HG03139 (cell line): ENCODE measurements around the gene MCF2L.
"Not testable (repeated sequence)": the region's sequence is repeated elsewhere in the genome, so short reads cannot be mapped to it uniquely, and the experiment has no call there.

ENCODE experiments used
- ATAC-seq: cut with Tn5 transposase; IDR thresholded peaks from one replicate; pipeline ENCODE4 v1.9.1; 2021; ENCODE audit not compliant: unreplicated experiment

The MCF2L gene

DNA sequence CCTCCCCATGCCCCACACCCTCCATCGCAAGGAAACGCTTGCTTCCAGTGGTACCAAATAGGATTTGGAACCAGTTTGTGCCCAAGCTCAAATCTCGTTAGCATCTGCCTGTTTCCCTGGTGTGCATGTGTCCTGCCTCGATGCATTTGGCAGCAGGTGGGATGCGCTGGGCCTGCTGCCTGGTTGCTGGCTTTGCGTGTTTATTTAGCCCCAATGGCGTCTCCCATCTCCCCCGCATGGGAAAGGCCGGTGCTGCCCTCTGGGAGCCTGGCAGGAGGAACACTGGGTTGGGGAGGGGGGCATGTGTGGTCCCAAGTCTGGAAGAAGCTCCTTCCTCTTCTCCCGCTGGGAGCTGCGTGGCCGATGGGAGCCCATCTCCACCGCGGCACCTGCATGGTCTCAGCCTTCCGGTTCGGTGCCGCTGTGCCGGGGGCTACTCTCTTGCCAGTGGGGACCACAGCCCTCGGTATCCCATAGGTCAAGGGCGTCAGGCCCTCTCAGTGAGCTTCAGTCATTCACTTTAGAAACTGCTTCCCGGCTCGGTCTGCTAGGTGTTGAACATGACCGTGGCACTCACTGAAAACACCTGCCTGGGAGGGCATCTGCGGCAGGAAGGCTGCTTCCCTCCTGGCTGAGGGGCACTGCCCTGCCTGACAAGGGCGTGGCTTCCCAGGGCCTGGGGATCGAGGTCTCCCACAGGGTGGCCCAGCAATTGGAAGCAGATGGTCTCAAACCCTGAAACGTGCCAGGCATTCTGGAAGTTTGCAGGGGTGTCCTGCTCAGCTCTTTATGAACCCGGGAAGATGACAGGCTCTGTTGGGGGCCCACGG lies 124.8 kb downstream of the MCF2L start:
- no peak for ATAC-seq

DNA sequence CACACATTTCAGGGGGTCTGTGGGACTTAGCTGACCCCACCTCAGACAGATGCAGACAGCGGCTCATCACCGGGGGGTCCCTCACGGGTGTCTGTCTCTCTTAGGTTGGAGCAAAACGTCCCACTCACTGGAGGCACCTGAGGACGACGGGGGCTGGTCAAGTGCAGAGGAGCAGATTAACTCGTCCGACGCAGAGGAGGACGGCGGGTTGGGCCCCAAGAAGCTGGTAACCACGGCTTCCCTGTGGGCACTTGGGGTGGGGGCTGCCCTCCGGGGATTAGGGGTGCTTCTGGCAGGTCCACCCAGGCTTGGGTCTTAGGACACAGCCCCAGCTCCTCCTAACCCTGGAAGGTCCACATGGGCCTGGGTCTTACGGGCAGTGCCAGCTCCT lies 125.4 kb downstream of the MCF2L start:
- no peak for ATAC-seq

DNA sequence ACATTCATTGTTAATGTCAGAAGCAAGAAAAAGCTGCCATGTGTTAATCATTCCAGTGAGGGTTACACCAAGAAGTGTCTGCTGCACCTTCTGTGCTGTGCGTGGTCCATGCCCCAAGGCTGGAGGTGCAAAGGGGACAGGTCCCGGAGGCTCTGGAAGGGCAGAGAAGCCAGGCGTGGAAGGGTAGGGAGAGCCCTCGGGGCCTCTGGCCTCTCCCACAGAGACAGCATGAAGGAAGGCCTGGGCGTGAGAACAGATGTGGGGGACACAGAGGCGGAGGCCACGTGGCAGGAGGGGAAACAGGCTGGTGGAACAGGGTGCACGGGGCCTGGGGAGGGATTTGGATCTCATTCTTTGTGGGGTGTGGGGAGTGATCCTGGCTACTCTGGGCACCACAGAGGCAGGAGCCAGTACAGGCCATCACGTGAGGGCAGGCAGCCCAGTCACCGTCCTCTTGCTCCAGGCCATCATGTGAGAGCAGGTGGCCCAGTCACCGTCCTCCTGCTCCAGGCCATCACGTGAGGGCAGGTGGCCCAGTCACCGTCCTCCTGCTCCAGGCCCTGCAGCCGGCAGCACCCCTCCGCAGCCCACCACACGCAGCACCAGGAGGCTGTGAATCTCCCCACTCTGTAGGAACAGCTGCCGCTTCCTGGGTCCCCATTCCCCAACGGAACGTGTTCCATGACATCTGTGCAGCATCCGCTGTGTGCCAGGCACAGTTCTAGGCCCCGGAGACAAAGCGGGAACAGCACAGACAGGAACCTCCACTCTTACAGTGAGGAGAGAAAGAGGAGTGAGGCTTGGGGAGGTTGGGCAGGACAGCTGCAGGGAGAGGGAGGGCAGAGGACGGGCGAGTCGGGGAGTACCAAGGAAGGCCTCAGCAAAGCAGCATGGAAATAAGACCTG lies 126.4 kb downstream of the MCF2L start:
- ATAC-seq = no peak

DNA sequence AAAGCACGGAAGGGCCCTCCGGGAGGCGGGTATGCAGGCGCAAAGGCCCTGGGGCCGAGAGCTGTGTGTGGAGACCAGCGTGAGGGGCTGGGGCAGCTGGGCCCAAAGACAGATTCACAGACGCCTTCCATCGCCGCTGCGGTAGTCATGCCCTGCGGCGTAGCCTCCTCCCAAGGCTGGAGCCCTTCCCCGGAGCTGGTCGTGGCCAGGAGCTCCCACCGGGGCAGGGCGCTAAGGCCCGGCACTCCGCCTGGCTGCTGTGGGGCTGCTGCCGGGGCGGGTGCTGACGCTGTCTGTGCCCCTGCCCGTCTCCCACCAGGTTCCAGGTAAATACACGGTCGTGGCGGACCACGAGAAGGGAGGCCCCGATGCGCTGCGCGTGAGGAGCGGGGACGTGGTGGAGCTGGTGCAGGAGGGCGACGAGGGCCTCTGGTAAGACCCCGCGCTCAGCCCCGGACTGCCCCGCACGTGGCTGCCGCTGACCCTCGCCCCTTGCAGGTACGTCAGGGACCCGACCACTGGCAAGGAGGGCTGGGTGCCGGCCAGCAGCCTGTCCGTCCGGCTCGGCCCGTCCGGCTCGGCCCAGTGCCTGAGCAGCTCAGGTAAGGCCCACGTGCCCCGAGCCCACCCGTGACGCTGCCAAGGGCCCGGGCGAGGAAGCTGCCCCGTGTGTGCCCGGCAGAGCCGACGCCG lies 127.2 kb downstream of the MCF2L start:
- no peak for ATAC-seq

DNA sequence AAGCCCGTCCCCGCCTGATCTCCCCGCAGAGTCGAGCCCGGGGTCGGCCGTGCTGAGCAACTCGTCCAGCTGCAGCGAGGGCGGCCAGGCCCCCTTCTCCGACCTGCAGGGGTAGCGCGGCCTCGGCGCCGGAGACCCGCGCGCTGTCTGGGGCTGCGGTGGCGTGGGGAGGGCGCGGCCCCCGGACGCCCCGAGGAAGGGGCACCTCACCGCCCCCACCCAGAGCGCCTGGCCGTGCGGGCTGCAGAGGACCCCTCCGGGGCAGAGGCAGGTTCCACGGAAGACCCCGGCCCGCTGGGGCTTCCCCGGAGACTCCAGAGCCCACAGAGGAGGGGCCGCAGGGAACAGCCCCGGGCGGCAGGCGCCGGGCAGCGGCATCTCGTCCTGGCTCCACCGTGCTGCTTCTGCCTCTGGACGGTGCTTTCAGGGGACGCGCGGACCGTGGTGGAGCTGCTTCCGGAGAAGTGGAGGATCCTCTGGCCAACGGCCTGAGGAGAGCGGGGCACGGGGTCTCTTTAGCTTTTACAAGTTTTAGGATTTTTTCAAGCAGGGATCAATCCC lies 127.8 kb downstream of the MCF2L start:
- no peak for ATAC-seq

DNA sequence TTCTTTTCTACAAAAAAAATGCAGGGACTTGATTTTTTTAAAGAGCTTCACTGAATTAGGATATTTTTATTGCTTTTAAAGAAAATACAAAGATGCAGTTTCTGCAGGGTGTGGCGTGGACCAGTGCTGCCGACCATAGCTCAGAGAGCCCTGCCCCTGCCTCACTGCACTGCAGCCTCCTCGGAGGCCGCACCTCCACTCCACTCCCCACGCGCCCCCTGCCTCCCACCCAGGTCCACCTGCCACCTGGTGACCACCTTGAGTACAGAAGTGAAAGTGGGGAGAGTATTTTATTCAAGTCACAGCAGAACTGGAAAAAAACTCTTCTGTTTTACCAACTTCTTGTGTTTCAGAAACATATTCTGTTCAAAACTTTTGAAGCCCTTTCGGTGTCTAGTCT lies 128.6 kb downstream of the MCF2L start:
- no peak for ATAC-seq

DNA sequence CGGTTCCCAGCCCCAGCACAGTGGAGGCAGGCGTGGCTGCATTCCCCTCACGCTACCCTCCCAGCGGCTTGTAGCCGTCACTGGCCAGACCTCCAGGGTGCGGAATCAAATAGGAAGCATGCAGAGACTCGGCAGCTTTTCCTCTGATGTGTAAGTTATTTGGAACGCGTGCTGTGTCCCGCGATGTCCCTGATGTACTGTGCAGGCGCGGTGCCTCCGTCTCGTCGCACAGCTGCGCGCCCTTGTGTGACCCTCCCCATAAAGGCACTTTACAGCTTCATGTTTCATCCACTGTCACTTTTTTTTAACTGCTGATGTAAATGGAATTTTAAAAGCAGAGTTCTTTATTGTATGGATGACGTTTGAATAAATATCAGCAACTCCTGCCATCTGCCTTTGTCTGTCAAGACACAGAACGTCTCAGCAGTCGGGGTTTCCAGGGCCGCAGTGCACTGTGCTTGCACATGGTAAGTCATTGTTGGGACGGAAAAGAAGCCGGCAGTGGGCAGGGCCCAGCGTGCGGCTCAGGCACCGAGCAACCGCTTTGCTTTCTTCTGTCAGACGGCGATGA lies 129.2 kb downstream of the MCF2L start:
- ATAC-seq = no peak

DNA sequence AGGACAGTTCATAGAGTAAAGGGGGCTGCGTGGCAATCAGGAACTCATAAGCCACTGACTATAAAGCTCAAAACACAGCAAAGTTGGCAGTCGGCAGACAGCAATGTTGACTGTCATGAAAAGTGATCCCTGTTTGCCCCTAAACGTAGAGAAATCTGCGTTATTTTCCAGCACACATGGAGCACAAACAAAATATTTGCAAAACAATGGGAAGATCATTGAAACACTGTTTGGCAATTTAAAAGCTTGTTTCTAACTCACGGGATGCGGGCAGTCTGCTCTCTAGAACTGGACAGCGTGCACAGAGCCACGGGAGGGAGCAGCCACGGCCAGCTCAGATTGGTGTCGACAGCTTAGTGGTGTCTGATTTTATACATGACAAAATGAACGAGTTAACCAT lies 130.1 kb downstream of the MCF2L start:
- ATAC-seq = no peak

DNA sequence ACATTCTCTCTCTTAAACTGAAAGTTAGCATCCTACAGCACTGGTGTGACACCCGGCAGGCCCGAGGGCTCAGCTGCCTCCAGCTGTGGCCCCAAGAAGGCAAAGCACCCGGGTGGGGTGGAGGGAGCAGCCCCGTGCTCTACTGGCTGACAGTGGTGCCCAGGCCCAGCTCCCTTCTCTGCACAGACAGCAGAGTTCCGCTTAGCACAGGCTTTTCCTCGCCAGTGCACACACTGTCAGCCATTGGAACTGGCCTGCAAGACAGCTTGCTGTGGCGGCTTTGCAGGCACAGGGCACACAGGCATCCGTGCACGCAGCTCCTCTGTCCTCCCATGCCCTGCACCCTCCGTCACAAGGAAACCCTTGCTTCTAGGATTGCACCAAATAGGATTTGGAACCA lies 133.3 kb downstream of the MCF2L start:
- not testable (repeated sequence) for ATAC-seq

DNA sequence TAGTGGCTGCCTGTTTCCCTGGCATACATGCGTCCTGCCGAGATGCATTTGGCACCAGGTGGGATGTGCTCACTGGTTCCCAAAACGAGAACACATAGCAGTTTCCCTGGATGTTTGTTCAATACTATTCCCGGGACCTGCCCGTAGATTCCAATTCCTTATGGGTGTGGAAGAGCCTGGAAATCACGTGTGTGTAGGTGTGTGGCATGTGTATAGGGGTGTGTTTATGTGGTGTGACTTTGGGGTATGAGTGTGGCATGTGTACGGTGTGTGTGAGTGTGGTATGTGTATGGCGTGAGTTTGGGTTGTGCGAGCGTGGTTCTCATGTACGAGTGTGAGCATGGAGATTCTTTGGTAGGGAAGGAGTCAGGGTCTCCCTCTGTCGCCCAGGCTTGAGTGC lies 133.7 kb downstream of the MCF2L start:
- no peak for ATAC-seq

DNA sequence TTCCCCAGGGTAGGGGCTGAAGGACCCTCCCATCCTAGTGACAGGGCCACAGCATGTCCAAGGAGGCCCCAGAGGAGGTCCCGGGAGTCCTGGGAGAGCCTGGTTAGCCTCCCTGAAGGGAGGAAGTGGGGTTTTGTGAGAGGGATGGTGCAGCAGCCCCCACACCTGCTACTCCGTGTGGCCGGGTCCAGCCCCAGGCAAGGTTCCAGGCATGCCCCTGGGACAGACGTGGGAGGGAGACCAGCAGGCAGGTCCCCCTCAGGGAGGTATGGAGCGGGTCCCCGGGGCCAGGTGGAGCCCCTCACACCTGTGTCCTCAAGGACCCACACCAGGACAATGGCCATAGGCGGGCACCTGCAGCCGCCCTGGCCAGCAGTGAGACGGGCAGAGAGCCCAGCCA lies 134.6 kb downstream of the MCF2L start:
- no peak for ATAC-seq

DNA sequence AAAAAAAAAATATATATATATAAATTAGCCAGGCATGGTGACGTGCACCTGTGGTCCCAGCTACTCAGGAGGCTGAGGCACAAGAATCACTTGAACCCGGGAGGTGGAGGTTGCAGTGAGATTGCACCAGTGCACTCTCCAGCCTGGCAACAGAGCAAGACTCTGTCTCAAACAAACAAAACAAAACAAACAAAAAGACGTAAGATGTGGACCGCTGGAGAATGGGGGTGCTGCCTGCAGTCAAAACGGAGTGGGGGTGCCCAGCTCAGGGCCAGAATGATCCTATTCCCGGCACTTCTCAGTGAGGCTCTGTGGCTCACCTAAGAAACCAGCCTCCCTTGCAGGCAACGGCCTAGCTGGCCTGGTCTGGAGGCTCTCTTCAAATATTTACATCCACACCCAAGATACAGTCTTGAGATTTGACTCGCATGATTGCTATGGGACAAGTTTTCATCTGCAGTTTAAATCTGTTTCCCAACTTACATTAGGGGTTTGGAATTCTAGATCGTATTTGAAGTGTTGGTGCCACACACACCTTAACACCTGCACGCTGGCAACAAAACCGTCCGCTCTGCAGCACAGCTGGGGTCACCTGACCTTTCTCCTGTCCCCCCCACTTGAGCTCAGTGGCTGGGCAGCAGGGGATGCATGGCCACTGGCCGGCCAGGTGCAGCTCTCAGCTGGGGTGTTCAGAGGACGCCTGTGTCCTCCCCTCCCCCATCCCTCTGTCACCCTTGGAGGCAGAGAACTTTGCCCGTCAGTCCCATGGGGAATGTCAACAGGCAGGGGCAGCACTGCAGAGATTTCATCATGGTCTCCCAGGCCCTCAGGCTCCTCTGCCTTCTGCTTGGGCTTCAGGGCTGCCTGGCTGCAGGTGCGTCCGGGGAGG lies 136.3 kb downstream of the MCF2L start, which contains the start of gene F7:
F7 (plus strand) TSS at position 760 of the 889 bp plus-strand sequence; CDS start at position 811, 51 bp downstream.
- ATAC-seq = no peak

DNA sequence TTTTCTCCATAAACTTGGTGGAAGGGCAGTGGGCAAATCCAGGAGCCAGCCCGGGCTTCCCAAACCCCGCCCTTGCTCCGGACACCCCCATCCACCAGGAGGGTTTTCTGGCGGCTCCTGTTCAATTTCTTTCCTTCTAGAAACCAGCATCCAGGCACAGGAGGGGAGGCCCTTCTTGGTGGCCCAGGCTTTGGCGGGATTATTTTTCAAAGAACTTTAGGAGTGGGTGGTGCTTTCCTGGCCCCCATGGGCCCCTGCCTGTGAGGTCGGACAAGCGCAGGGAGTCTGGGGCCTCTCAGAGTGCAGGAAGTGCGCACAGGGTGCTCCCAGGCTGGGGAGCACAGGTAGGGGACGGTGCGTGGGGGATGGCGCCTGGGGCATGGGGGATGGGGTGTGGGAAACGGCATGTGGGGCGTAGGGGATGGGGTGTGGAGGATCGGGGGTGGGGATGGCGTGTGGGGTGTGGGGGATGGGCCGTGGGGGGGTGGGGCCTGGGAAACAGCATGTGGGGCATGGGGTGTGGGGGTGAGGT lies 137.0 kb downstream of the MCF2L start:
- ATAC-seq = no peak

DNA sequence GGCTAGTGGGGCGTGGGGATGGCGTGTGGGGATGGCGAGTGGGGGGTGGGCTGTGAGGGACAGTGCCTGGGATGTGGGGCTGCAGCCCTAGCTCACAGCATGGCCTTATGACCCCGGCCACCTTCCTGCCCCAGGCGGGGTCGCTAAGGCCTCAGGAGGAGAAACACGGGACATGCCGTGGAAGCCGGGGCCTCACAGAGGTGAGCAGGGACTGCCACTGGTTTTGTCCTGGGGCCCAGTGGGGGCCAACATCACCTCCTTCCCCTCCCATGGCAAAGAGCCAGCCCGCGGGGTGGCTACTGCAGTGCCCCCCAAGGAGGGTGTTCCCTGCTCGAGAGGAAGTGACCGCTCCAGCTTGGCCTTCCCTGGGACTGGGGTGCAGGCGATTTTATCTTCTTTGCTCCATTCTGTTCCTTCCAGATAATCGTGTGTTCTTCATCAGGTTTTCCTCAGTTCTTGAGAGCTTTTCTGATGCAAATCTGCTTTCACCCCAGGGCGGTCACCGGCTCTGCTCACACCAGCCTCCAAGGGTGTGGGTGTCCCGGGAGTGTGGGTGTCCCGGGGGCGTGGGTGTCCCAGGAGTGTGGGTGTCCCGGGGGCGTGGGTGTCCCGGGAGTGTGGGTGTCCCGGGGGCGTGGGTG lies 137.8 kb downstream of the MCF2L start:
- ATAC-seq = no peak

DNA sequence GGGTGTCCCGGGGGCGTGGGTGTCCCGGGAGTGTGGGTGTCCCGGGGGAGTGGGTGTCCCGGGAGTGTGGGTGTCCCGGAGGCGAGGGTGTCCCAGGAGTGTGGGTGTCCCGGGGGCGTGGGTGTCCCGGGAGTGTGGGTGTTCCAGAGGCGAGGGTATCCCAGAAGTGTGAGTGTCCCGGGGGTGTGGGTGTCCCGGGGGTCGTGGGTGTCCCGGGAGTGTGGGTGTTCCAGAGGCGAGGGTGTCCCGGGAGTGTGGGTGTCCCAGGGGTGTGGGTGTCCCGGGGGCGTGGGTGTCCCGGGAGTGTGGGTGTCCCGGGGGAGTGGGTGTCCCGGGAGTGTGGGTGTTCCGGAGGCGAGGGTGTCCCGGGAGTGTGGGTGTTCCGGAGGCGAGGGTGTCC lies 139.5 kb downstream of the MCF2L start:
- not testable (repeated sequence) for ATAC-seq

DNA sequence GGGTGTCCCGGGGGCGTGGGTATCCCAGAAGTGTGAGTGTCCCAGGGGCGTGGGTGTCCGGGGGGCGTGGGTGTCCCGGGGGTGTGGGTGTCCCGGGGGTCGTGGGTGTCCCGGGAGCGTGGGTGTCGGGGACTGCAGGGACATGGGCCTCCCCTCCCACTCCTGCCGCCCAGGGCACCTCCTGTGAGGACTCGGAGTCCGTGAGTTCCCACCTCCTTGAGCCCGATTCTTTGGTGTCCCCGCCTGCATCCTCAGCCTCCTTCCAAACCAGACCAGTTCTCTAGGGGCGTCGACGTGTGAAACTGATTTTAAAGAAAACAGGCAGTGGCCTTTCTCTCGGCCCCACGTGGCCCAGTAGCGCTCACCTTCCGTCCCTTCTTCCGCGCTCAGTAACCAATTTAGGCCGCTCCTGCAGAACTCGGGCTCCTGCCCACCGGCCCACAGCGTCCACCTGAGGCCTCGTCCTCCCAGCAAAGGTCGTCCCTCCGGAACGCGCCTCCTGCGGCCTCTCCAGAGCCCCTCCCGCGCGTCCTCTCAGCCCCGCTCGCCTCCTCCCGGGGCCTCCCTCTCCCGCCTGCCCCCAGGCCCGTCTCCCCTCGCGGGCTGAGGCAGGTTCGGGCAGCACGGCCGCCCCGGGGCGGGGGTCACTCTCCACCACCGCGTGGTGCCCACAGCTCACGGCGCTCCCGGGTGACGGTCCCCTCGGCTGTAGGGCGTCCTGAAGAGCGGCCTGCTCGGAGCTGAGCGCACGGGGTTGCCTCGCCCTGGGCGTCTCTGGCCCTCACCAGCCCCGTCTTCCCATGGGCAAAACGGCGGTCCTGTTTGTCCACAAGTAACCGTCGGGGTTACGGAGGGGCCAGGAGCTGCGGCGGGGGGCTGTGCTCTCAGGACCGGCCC lies 140.4 kb downstream of the MCF2L start:
- ATAC-seq = no peak

DNA sequence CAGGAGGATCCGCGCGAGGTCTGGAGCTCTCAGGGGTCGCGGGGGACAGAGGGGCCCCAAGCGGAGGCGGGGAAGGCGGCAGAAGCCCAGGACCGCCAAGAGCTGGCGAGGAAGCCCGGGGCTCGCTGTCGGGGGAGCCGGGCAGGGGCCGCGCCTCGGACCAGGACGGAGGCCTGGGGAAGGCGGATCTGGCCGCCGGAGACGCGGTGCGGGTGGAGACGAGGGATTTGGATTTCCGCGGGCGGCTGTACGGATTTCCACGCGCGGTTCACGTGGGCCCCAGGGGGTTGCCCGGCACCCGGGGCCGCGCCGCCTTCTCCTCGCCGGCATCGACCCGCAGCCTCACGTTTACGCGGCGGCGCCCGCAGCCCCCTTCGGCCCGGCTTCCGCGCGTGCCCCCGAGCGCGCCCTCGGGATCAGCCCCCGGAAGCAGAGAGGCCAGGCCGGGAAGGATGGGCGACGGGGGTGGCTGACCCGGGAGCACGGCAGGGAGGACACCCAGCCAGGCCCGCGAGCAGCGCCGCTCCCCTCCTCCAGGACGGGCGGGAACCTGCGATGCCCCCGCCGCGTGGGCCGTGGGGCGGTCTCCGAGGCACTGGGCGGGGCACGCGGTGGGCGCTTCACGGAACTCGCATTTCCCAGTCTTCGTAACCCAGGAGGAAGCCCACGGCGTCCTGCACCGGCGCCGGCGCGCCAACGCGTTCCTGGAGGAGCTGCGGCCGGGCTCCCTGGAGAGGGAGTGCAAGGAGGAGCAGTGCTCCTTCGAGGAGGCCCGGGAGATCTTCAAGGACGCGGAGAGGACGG lies 141.2 kb downstream of the MCF2L start:
- no peak for ATAC-seq
